Measurements from ENCODE around the gene ZC3HAV1. TPM values are rescaled to one million over a fixed set of nuclear protein-coding genes. Genes with fewer than 3 reads are reported as not detected.
"Not testable (repeated sequence)": the region's sequence is repeated elsewhere in the genome, so short reads cannot be mapped to it uniquely, and the experiment has no call there.

Gene ZC3HAV1
- total RNA-seq, 2 experiments from 2014 or later = 110 to 120 TPM

- H3K27ac Mint-ChIP-seq = peak overlapping the region; percentile 56
- CTCF ChIA-PET = interaction anchor here (0.8 to 1.4 kb wide), 2 partner anchors 14 to 15 kb away, joined by 3 read pairs; no protein-coding TSS in a partner anchor
- ATAC-seq (no peak), DNase-seq (no peak)
- no peak overlapping the region for H3K4me3 Mint-ChIP-seq
- H3K4me1 Mint-ChIP-seq = peaks cover 89% of the 10 kb centered on the region
- H3K36me3 Mint-ChIP-seq (ENCODE audit: low read depth) = peaks cover 92% of the 10 kb centered on the region
- intact Hi-C loops (cut with DNase I, micrococcal nuclease) = no loop called here
- H3K27me3 Mint-ChIP-seq = no peaks in the 10 kb centered on the region
- POLR2A ChIA-PET = no interaction called here
- peaks cover 14% of the 10 kb centered on the region for H3K9me3 Mint-ChIP-seq (ENCODE audit: low read depth)
Observed at GRCh38 chr7:139089118-139089517, 20.4 kb downstream of the ZC3HAV1 start.

GRCh38 chr7:139088268-139088667 is 21.3 kb downstream of the ZC3HAV1 start:
- peaks cover 93% of the 10 kb centered on the region for H3K36me3 Mint-ChIP-seq (ENCODE audit: low read depth)
- POLR2A ChIA-PET = no interaction called here
- no peaks in the 10 kb centered on the region for H3K27me3 Mint-ChIP-seq
- ATAC-seq (no peak), DNase-seq (no peak)
- H3K4me3 Mint-ChIP-seq = no peak overlapping the region
- intact Hi-C loops (cut with DNase I, micrococcal nuclease) = no loop called here
- CTCF ChIA-PET = interaction anchor here (0.8 to 1.6 kb wide), 5 partner anchors 9 to 19 kb away, joined by 3 to 8 read pairs (median 3); no protein-coding TSS in a partner anchor
- H3K27ac Mint-ChIP-seq = peak overlapping the region; percentile 87
- H3K4me1 Mint-ChIP-seq = peaks cover 86% of the 10 kb centered on the region
- H3K9me3 Mint-ChIP-seq (ENCODE audit: low read depth) = peaks cover 14% of the 10 kb centered on the region

GRCh38 chr7:139087212-139087611 is 22.3 kb downstream of the ZC3HAV1 start:
- H3K4me3 Mint-ChIP-seq = no peak overlapping the region
- peak overlapping the region; percentile 95 for H3K27ac Mint-ChIP-seq
- no peaks in the 10 kb centered on the region for H3K27me3 Mint-ChIP-seq
- DNase-seq (no peak), ATAC-seq (no peak)
- peaks cover 85% of the 10 kb centered on the region for H3K4me1 Mint-ChIP-seq
- CTCF ChIA-PET = interaction anchor here (1.1 to 1.6 kb wide), 3 partner anchors 8 to 20 kb away, joined by 3 to 8 read pairs (median 5); no protein-coding TSS in a partner anchor
- intact Hi-C loops (cut with DNase I, micrococcal nuclease) = no loop called here
- H3K9me3 Mint-ChIP-seq (ENCODE audit: low read depth) = peaks cover 14% of the 10 kb centered on the region
- peaks cover 92% of the 10 kb centered on the region for H3K36me3 Mint-ChIP-seq (ENCODE audit: low read depth)
- POLR2A ChIA-PET = interaction anchor here (0.6 to 1.5 kb wide), 3 partner anchors 8 to 13 kb away, joined by 3 to 6 read pairs (median 5); no protein-coding TSS in a partner anchor

GRCh38 chr7:139086454-139086853 is 23.1 kb downstream of the ZC3HAV1 start:
- no peaks in the 10 kb centered on the region for H3K27me3 Mint-ChIP-seq
- no peak overlapping the region for H3K4me3 Mint-ChIP-seq
- peaks cover 14% of the 10 kb centered on the region for H3K9me3 Mint-ChIP-seq (ENCODE audit: low read depth)
- DNase-seq (no peak), ATAC-seq (no peak)
- peak overlapping the region; percentile 95 for H3K27ac Mint-ChIP-seq
- ChIA-PET POLR2A (interaction anchor here (0.7 to 1.5 kb wide), 2 partner anchors 9 to 12 kb away, joined by 3 to 5 read pairs; no protein-coding TSS in a partner anchor), CTCF (interaction anchor here (0.6 to 1.6 kb wide), 5 partner anchors 9 to 999 kb away, joined by 3 to 8 read pairs (median 3); no protein-coding TSS in a partner anchor)
- peaks cover 85% of the 10 kb centered on the region for H3K4me1 Mint-ChIP-seq
- peaks cover 93% of the 10 kb centered on the region for H3K36me3 Mint-ChIP-seq (ENCODE audit: low read depth)
- intact Hi-C loops (cut with DNase I, micrococcal nuclease) = no loop called here

- Mint-ChIP-seq H3K4me3 (peak overlapping the region; percentile 19), H3K27ac (peak overlapping the region; percentile 95), H3K27me3 (no peaks in the 10 kb centered on the region), H3K9me3 (ENCODE audit: low read depth) (peaks cover 14% of the 10 kb centered on the region), H3K36me3 (ENCODE audit: low read depth) (peaks cover 98% of the 10 kb centered on the region), H3K4me1 (peaks cover 90% of the 10 kb centered on the region)
- intact Hi-C loops (cut with DNase I, micrococcal nuclease) = loop anchor here in 1 of 2 experiments (1.0 kb wide), 1 partner anchor 11 kb away; no protein-coding TSS in a partner anchor
- ATAC-seq = peak; percentile 63
- CTCF ChIA-PET = interaction anchor here (1.0 to 2.3 kb wide), 5 partner anchors 10 to 29 kb away, joined by 3 to 15 read pairs (median 4); no protein-coding TSS in a partner anchor
- no peak for DNase-seq
- POLR2A ChIA-PET = interaction anchor here (1.7 kb wide), 1 partner anchor 10 kb away, joined by 8 read pairs; no protein-coding TSS in a partner anchor
Observed at GRCh38 chr7:139084709-139085108, 24.8 kb downstream of the ZC3HAV1 start.

- Mint-ChIP-seq H3K4me1 (peaks cover 88% of the 10 kb centered on the region), H3K27ac (peak overlapping the region; percentile 79), H3K4me3 (no peak overlapping the region), H3K36me3 (ENCODE audit: low read depth) (peaks cover 94% of the 10 kb centered on the region), H3K27me3 (no peaks in the 10 kb centered on the region), H3K9me3 (ENCODE audit: low read depth) (no peaks in the 10 kb centered on the region)
- ChIA-PET CTCF (interaction anchor here (0.9 to 1.3 kb wide), 2 partner anchors 9 to 15 kb away, joined by 3 to 5 read pairs; no protein-coding TSS in a partner anchor), POLR2A (no interaction called here)
- no peak for DNase-seq
- ATAC-seq = no peak
- intact Hi-C loops (cut with DNase I, micrococcal nuclease) = no loop called here
Observed at GRCh38 chr7:139081584-139081983, 27.9 kb downstream of the ZC3HAV1 start.

- CTCF ChIA-PET = interaction anchor here (0.6 to 1.3 kb wide), 3 partner anchors 64 to 153 kb away, joined by 3 to 5 read pairs (median 3); no protein-coding TSS in a partner anchor
- peaks cover 86% of the 10 kb centered on the region for H3K4me1 Mint-ChIP-seq
Observed at GRCh38 chr7:139080905-139081304, 28.6 kb downstream of the ZC3HAV1 start.

GRCh38 chr7:139079861-139080260 is 29.7 kb downstream of the ZC3HAV1 start:
- Mint-ChIP-seq H3K36me3 (ENCODE audit: low read depth) (peaks cover 88% of the 10 kb centered on the region), H3K9me3 (ENCODE audit: low read depth) (no peaks in the 10 kb centered on the region), H3K27me3 (no peaks in the 10 kb centered on the region), H3K27ac (peak overlapping the region; percentile 79), H3K4me3 (no peak overlapping the region), H3K4me1 (peaks cover 82% of the 10 kb centered on the region)
- DNase-seq = no peak
- intact Hi-C loops (cut with DNase I, micrococcal nuclease) = loop anchor here in 1 of 2 experiments (10.0 kb wide), 1 partner anchor 195 kb away; no protein-coding TSS in a partner anchor
- ChIA-PET CTCF (interaction anchor here (1.2 to 1.5 kb wide), 3 partner anchors 15 to 71 kb away, joined by 3 to 7 read pairs (median 5); no protein-coding TSS in a partner anchor), POLR2A (interaction anchor here (0.7 to 1.3 kb wide), 2 partner anchors 15 to 150 kb away, joined by 7 to 9 read pairs; no protein-coding TSS in a partner anchor)
- no peak for ATAC-seq

More at GRCh38 chr7:139080905-139081304, 28.6 kb downstream of the ZC3HAV1 start:
- POLR2A ChIA-PET = interaction anchor here (1.3 kb wide), 1 partner anchor 14 kb away, joined by 7 read pairs; no protein-coding TSS in a partner anchor
- Mint-ChIP-seq H3K27me3 (no peaks in the 10 kb centered on the region), H3K9me3 (ENCODE audit: low read depth) (no peaks in the 10 kb centered on the region), H3K36me3 (ENCODE audit: low read depth) (peaks cover 93% of the 10 kb centered on the region), H3K4me3 (peak overlapping the region; percentile 1), H3K27ac (peak overlapping the region; percentile 79)
- ATAC-seq (no peak), DNase-seq (no peak)
- intact Hi-C loops (cut with DNase I, micrococcal nuclease) = no loop called here

GRCh38 chr7:139078911-139079310 is 30.6 kb downstream of the ZC3HAV1 start:
- no peaks in the 10 kb centered on the region for H3K9me3 Mint-ChIP-seq (ENCODE audit: low read depth)
- no peaks in the 10 kb centered on the region for H3K27me3 Mint-ChIP-seq
- intact Hi-C loops (cut with DNase I, micrococcal nuclease) = loop anchor here in 1 of 2 experiments (10.0 kb wide), 1 partner anchor 194 kb away; no protein-coding TSS in a partner anchor
- ChIA-PET POLR2A (no interaction called here), CTCF (interaction anchor here (0.7 to 0.8 kb wide), 3 partner anchors 50 to 155 kb away, joined by 3 to 4 read pairs (median 3); no protein-coding TSS in a partner anchor)
- no peak overlapping the region for H3K4me3 Mint-ChIP-seq
- DNase-seq = no peak
- H3K36me3 Mint-ChIP-seq (ENCODE audit: low read depth) = peaks cover 83% of the 10 kb centered on the region
- no peak for ATAC-seq
- H3K4me1 Mint-ChIP-seq = peaks cover 78% of the 10 kb centered on the region
- H3K27ac Mint-ChIP-seq = peak overlapping the region; percentile 79

- H3K27me3 Mint-ChIP-seq = no peaks in the 10 kb centered on the region
- H3K36me3 Mint-ChIP-seq (ENCODE audit: low read depth) = peaks cover 83% of the 10 kb centered on the region
- no peak for DNase-seq
- no peaks in the 10 kb centered on the region for H3K9me3 Mint-ChIP-seq (ENCODE audit: low read depth)
- H3K4me1 Mint-ChIP-seq = peaks cover 80% of the 10 kb centered on the region
- H3K4me3 Mint-ChIP-seq = no peak overlapping the region
- ChIA-PET CTCF (interaction anchor here (0.7 to 1.0 kb wide), 3 partner anchors 37 to 91 kb away, joined by 3 to 4 read pairs (median 3); no protein-coding TSS in a partner anchor), POLR2A (no interaction called here)
- ATAC-seq = no peak
- intact Hi-C loops (cut with DNase I, micrococcal nuclease) = loop anchor here in 1 of 2 experiments (10.0 kb wide), 1 partner anchor 194 kb away; no protein-coding TSS in a partner anchor
- H3K27ac Mint-ChIP-seq = peak overlapping the region; percentile 79
Observed at GRCh38 chr7:139078399-139078798, 31.1 kb downstream of the ZC3HAV1 start.

GRCh38 chr7:139077706-139078105 is 31.8 kb downstream of the ZC3HAV1 start:
- H3K9me3 Mint-ChIP-seq (ENCODE audit: low read depth); DNase-seq; ATAC-seq; H3K27ac Mint-ChIP-seq; POLR2A ChIA-PET; H3K4me3 Mint-ChIP-seq; H3K27me3 Mint-ChIP-seq: not testable (repeated sequence)
- intact Hi-C loops (cut with DNase I, micrococcal nuclease) = loop anchor here in 1 of 2 experiments (10.0 kb wide), 1 partner anchor 193 kb away; no protein-coding TSS in a partner anchor
- Mint-ChIP-seq H3K36me3 (ENCODE audit: low read depth) (peaks cover 81% of the 10 kb centered on the region), H3K4me1 (peaks cover 81% of the 10 kb centered on the region)
- CTCF ChIA-PET = interaction anchor here (1.0 kb wide), 1 partner anchor 36 kb away, joined by 3 read pairs; no protein-coding TSS in a partner anchor

Measured in activated CD4-positive, alpha-beta T cell treated with anti-CD3 and anti-CD28 coated beads for 36 hours (primary cell).